Right hindlimb (tissue), 1 donor: ENCODE data around the gene CFAP73.
A peak's percentile ranks its signal among the peaks of the same experiment; 100 is the strongest.

Experiments
- DNase-seq: peaks from one replicate; pipeline ENCODE4 v3.0.0-alpha.2; 2018

Gene CFAP73

GRCh38 chr12:113142886-113143332 lies 6.6 kb upstream of the CFAP73 start:
- DNase-seq: no peak

GRCh38 chr12:113143959-113144358 lies 5.6 kb upstream of the CFAP73 start:
- DNase-seq: no peak

- no peak for DNase-seq
Measured at GRCh38 chr12:113144806-113145205, 4.7 kb upstream of the CFAP73 start.

- DNase-seq: no peak
Measured at GRCh38 chr12:113145720-113146551, 3.6 kb upstream of the CFAP73 start.

GRCh38 chr12:113146999-113147398 lies 2.5 kb upstream of the CFAP73 start:
- DNase-seq: no peak

- no peak for DNase-seq
Measured at GRCh38 chr12:113151655-113152054, 2.1 kb downstream of the CFAP73 start.

GRCh38 chr12:113152196-113152834 lies 2.8 kb downstream of the CFAP73 start:
- DNase-seq: no peak

- DNase-seq: peak; percentile 69
Measured at GRCh38 chr12:113152835-113153814, 3.6 kb downstream of the CFAP73 start.

- peak; percentile 49 for DNase-seq
Measured at GRCh38 chr12:113154351-113154973, 4.9 kb downstream of the CFAP73 start.

GRCh38 chr12:113155060-113155459 lies 5.5 kb downstream of the CFAP73 start:
- DNase-seq: no peak

GRCh38 chr12:113155646-113156045 lies 6.1 kb downstream of the CFAP73 start:
- no peak for DNase-seq

- DNase-seq: no peak
Measured at GRCh38 chr12:113157218-113157859, 7.8 kb downstream of the CFAP73 start.

- no peak for DNase-seq
Measured at GRCh38 chr12:113158439-113159203, 9.1 kb downstream of the CFAP73 start.

GRCh38 chr12:113159937-113160336 lies 10.4 kb downstream of the CFAP73 start:
- no peak for DNase-seq

GRCh38 chr12:113161415-113162016 lies 12.0 kb downstream of the CFAP73 start:
- no peak for DNase-seq

GRCh38 chr12:113162102-113163029 lies 12.8 kb downstream of the CFAP73 start:
- no peak for DNase-seq

GRCh38 chr12:113163030-113163360 lies 13.5 kb downstream of the CFAP73 start:
- DNase-seq: no peak

GRCh38 chr12:113164014-113164413 lies 14.5 kb downstream of the CFAP73 start:
- no peak for DNase-seq

GRCh38 chr12:113165521-113166450 lies 16.3 kb downstream of the CFAP73 start:
- no peak for DNase-seq
